Head of caudate nucleus (tissue), 42 donors: ENCODE measurements around the gene DPM2.

Source experiments
- DNase-seq, 42 donors: peaks; one replicate each; pipeline versions ENCODE4 v3.0.0 to v3.0.0-alpha.2; 2020 to 2021; ENCODE audit warnings: mixed read lengths in 7 of 42
- intact Hi-C: fragments of 100-400 bp; cut with DNase I; formaldehyde crosslinking; loops from one replicate; pipeline ENCODE4 v1.15.0; 2022

The DPM2 gene, protein sequence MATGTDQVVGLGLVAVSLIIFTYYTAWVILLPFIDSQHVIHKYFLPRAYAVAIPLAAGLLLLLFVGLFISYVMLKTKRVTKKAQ

DNA sequence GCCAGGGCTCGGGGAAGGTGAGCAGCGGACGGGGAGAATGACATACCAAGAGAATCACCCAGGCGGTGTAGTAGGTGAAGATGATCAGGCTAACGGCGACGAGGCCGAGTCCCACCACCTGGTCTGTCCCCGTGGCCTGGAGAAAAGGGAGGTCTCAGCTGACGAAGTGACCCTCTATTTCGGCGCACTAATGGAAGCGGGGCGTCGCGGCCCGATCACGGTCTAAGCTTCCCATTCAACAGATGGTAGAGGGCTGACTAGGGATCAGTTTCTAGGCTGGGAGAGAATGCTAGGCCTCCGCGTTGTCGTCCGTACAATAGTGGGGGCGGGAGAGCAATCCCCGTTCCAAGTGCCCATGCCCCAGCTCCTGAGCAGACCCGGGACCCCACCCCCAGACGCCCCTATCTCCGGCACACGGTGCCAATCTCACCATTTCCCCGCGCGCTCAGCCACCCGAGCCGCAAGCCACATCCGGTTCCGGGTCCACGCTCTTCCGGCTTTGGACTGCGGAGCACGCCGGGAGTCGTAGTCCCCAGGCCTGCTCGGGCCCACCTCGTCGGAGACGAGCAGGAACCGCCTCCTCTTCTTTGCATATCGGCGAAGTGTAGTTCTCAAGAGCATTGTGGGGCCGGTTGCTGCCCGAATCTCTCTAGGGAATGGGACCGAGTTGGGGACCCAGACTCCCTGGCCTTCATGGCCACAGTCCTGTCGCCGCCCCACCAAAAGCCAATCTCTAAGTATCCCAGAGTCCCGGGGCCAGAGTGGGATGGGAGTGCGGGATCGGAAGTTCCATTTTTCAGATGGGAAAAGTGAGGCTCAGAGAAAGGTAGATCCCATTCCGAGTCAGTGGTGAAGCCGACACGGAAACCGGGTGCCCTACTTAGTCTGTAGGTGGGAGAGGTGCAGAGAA, at the start of gene DPM2:
TSS of gene DPM2 (minus strand) at position 467 of the 910 bp plus-strand sequence. CDS start at position 433, 34 bp downstream.
- DNase-seq = peak; percentile 52 to 93 (median 85)
- intact Hi-C loops = no loop called here

GRCh38 chr9:127987103-127987614, 49.5 kb upstream of the DPM2 start:
- DNase-seq = peak in 5 of 42 donors; percentile 33 to 65 (median 44)
- intact Hi-C loops = no loop called here

DNA sequence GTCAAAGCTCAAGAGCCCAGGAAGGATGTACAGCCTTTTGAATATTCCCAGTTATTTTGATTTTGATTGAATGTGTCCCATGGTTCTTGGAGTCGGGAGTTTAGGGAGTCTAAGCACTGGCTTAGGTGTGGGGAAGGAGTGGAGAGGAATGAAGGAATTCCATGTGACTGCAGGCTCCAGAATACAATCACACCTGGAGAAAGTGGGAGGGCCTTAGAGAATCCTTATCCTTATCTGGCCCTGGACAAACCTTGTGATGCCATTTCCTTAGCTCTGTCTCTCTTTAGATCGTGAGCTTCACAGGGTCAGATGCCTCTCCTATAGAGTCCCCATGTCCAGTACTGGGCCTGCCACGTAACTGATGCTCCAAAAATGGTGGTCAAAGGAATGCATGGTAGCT, 47.4 kb upstream of the DPM2 start:
- DNase-seq = no peak
- intact Hi-C loops = no loop called here

DNA sequence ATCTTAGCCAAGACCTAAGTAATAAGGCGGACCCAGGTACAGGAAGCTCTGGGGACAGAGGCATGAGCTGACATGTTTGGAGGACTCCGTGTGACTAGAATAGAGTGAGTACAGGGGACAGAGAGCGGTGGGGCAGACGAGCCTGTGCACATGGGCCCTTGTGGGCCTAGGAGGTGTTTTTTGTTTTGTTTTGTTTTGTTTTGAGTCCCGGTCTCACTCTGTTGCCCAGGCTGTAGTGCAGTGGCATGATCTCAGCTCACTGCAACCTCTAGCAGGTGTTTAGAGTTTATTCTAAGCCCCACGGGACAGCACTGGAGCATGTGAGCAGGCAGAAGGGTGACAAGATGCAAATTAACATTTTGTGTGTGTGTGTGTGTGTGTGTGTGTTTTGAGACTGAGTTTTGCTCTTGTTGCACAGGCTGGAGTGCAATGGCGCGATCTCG, 46.2 kb upstream of the DPM2 start:
- DNase-seq = no peak
- intact Hi-C loops = loop anchor here (5.0 kb wide), 1 partner anchor 37 kb away; no protein-coding TSS in a partner anchor

GRCh38 chr9:127982912-127983311, 45.3 kb upstream of the DPM2 start:
- no peak for DNase-seq
- intact Hi-C loops = loop anchor here (5.0 kb wide), 1 partner anchor 36 kb away; no protein-coding TSS in a partner anchor

DNA sequence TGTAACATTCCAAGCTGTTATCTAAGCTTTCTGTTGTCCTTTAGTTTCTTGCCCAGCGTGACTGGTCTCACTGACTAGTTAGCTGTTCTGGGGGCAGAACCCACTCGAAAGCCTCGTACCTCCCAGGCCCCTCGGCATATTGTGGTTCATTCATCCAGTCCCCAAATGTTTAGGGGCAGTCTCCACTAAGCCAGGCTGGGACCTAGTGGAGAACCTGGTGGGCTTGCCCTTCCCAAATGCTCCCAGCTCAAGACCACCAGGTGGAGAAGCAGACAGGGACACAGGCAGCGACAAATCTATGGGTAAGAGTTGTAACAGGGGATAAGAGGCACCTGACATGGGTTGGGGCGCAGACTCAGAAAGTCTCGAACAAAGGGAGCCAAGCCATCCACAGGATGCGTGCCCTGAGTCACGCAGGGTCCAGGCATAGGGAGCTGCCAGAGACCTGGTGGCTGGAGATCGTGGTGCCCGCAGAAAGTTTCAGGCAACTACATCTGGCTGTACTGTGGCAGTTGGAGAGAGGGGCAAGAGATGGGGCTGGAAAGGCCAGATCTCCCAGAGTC, 44.0 kb upstream of the DPM2 start:
- no peak for DNase-seq
- intact Hi-C loops = loop anchor here (5.0 kb wide), 1 partner anchor 34 kb away; no protein-coding TSS in a partner anchor

DNA sequence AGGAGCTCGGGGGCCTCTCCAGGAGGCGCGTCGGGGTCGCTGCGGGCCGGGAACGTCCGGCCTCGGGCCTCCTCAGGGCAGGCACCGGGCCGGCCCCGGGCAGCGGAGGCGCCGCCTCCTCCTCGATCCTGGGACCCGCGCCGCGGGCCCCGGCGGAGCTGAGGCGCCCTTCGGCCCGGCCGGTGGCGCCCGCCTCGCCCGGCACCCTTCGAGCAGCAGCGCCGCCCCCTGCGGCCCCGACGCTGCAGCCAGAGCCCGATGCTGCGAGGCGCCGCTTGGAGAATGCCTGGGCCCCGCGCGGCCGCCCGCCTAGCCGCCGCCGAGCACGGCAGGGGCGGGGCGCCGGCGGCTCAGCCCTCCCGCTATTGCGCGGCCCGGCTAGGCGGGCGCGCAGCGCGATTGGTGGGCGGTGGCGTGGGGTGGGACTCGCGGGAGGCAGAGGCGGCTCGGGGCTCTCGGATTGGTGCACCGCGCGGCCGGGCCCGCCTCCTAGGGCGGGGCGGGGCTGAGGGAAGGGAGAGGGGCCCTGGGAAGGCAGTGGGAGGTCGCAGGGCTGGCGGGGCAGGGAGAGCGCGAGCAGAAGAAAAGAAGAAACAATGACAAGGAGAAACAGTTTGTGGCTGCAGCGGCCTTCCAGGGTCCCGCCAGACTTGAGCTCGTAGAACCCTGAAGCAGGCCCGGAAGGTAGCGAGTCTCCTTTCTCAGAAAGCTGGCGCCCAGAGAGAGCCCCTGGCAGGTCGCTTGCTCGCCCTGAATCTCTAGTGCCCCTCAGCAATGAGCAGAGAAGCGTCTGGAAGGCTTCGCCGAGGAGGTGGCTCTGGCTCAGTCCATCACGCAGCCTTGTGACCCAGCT, 43.3 kb upstream of the DPM2 start, which contains the start of gene EEIG1:
TSS of gene EEIG1 (minus strand) at position 284 of the 853 bp plus-strand sequence. CDS start 852 bp downstream, outside the sequence.
- DNase-seq = peak; percentile 90 to 100 (median 98)
- intact Hi-C loops = loop anchor here (5.0 kb wide), 1 partner anchor 34 kb away; no protein-coding TSS in a partner anchor

GRCh38 chr9:127980060-127980705, 42.5 kb upstream of the DPM2 start:
- DNase-seq = peak in 18 of 42 donors; percentile 26 to 66 (median 40)
- intact Hi-C loops = loop anchor here (5.0 kb wide), 1 partner anchor 33 kb away; no protein-coding TSS in a partner anchor

DNA sequence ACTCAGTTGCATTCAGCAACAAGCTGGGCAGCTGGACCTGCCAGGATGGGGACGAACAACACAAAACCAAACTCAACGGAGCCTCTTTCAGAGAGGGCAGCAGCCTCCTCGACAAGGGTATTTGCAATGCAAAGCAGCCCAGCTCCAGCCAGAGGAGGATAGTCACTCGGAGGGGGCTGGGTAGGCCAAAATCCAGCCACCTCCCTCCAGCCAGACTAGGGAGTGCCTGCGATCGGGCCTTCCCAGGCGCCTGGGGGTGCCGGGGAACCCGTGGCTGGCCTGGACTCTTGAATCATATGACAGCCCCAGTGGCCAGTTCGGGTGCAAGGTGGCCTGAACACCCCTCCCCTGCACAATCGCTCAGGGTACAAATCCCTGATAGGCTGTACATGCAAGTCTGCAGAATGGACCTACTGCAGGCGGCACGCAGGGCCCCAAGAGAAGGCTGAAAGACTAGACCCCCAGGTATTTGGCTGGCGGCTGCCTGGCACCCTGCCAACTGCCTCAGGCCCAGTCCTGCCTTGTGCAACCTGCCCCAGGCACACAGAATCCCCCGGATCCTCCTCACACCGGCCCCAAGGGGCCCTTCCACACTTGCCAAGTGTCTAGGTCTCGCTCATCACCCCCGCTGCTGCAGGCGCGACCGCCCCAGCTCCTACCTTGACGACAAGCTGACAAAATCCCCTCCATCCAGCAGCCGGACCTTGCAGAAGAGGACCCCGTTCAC, 41.8 kb upstream of the DPM2 start:
- intact Hi-C loops = loop anchor here (5.0 kb wide), 1 partner anchor 32 kb away; no protein-coding TSS in a partner anchor
- peak; percentile 69 to 94 (median 85) for DNase-seq

- intact Hi-C loops = no loop called here
- DNase-seq = peak in 1 of 42 donors; percentile 55
Measured at GRCh38 chr9:127979015-127979332, 41.3 kb upstream of the DPM2 start.

GRCh38 chr9:127977884-127978647, 40.4 kb upstream of the DPM2 start:
- peak in 19 of 42 donors; percentile 17 to 70 (median 40) for DNase-seq
- intact Hi-C loops = no loop called here

DNA sequence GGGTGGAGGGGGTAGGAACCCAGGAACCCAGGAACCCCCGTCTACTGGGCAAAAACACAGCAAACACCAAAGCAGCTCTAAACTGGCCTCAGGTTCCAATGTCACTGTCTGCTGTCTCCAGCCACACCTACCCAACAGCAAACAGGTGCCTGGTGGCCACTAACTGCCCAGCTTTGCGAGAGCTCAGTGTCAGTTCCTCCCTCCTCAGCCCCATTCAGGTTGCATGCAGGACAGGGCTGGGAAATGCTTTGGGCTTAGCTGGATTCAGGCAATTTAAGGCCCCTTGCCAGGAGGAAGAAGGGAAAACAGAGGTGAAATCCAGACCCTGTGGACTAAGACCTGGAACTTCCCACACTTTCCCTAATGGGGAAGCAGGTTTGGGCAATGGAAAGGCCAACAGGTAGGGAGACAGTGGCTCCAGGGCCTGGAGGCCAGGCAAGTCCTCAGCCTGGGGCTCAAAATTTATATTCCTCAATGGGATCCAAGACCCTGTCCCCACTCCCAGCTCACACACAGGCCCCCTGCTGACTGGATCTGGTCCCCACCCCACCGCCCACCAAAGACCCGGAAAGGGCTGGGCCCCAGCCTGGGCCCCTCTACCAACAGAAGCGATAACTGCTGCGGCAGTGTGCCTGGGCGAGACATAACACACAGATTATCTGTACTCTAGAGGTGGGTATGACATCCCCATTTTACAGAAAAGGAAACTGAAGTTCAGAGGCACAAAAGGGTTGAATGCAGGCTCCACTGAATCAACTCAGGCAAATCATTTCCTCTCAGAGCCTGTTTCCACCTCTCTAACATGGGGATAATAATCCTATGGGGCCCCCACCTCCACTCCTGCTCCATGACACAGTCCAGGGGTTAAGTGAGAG, 39.6 kb upstream of the DPM2 start:
- DNase-seq = peak in 6 of 42 donors; percentile 8 to 40 (median 22)
- intact Hi-C loops = no loop called here

- intact Hi-C loops = no loop called here
- peak in 28 of 42 donors; percentile 24 to 88 (median 68) for DNase-seq
Measured at GRCh38 chr9:127976498-127976897, 38.8 kb upstream of the DPM2 start.

GRCh38 chr9:127975376-127976315, 38.0 kb upstream of the DPM2 start:
- intact Hi-C loops = no loop called here
- peak in 33 of 42 donors; percentile 49 to 82 (median 72) for DNase-seq
